ENCODE results near the gene PYY. TPM values are rescaled to one million over a fixed set of nuclear protein-coding genes. Genes with fewer than 3 reads are reported as not detected.
A peak's percentile ranks its signal among the peaks of the same experiment; 100 is the strongest.
"Not testable (repeated sequence)": the region's sequence is repeated elsewhere in the genome, so short reads cannot be mapped to it uniquely, and the experiment has no call there.

Gene PYY
- total RNA-seq, 2 donors from 2014 or later = not detected

DNA sequence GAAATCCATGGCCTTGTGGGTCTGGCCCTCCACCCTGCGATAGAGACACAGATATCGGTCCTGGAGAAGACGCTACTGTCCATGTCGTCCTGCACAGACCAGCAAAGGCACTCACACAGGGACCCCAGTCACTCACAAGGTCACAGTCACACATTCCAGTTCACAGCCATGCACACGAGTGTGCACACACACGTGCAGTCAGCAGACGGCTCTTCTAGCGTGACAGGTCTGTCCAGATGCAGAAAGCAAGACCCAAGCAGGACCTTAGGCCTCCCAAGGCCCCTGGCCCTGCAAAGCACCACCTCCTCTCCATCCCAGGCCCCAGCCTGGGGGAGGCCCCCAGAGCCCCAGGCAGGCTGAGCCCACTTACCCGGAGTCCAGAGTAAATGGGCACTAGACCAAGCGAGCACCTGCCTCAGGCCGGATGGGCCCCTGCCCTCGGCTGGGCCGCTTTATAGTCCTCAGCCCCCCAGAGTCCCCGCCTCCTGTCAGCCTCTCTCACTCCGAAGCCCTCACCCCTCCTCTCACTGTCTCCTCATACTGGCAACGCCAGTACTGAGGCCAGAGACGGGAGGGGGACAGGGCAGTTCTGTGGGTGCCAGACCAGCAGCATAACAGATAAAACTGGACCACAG, 11.6 kb downstream of the PYY start, which contains the start of gene PPY:
TSS of gene PPY (minus strand) at position 426 of the 635 bp plus-strand sequence. CDS start 822 bp downstream, outside the sequence.
- Histone ChIP-seq H3K4me1 (peaks cover 5% of the 10 kb centered on the region), H3K4me3 (no peak within 1 kb of the TSS), H3K27ac (no peak within 1 kb of the TSS), H3K9me3 (no peaks in the 10 kb centered on the region), H3K27me3 (no peaks in the 10 kb centered on the region), H3K36me3 (replicated peaks in 1 of 2; ENCODE audit: insufficient read depth in 1 of 2, low read depth in 2 of 2) (no peaks in the 10 kb centered on the region)
- WGBS, 2 donors = 86 to 87% methylated on average over 12 to 17 of the region's 17 CpGs
- ATAC-seq = no peak
- intact Hi-C loops (cut with DNase I) = no loop called here
- no peak for DNase-seq
- TF ChIP-seq CTCF (IDR thresholded peaks at IDR 0.05) (no peak), POLR2A (IDR thresholded peaks at IDR 0.05) (no peak)

DNA sequence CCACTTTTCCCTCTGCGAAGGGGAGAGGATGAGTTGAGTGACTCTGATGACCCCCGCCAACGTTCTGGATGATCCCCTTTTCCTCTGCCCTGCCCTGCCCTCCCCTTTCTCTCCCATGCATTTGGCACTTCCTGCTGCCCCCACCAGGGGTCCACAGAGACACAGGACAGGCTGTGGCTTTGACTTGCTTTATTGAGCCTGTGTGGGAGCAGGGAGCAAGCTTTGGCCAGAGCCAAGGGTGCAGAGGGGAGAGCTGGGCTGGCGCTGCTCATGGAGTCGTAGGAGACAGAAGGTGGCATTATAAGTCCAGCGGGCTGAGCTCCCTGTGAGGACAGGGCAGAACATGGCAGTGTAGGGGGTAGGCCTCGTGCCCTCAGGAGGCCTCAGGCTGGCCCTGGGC, 13.1 kb downstream of the PYY start:
- intact Hi-C loops (cut with DNase I) = no loop called here
- Histone ChIP-seq H3K27me3 (no peaks in the 10 kb centered on the region), H3K4me1 (peaks cover 5% of the 10 kb centered on the region), H3K9me3 (no peaks in the 10 kb centered on the region), H3K27ac (no peak overlapping the region), H3K4me3 (no peak overlapping the region), H3K36me3 (replicated peaks in 1 of 2; ENCODE audit: insufficient read depth in 1 of 2, low read depth in 2 of 2) (no peaks in the 10 kb centered on the region)
- WGBS, 2 donors = 63 to 68% methylated on average over 6 to 7 of the region's 7 CpGs
- no peak for TF ChIP-seq POLR2A (IDR thresholded peaks at IDR 0.05)
- TF ChIP-seq CTCF (IDR thresholded peaks at IDR 0.05) = peak in 4 of 7 experiments; percentile 11 to 30 (median 20)
- DNase-seq (peak in 1 of 4 donors; percentile 35), ATAC-seq (no peak)

GRCh38 chr17:43939886-43940285, 13.9 kb downstream of the PYY start:
- Histone ChIP-seq H3K27ac (no peak overlapping the region), H3K36me3 (replicated peaks in 1 of 2; ENCODE audit: insufficient read depth in 1 of 2, low read depth in 2 of 2) (no peaks in the 10 kb centered on the region), H3K9me3 (no peaks in the 10 kb centered on the region), H3K4me3 (no peak overlapping the region), H3K27me3 (no peaks in the 10 kb centered on the region), H3K4me1 (peaks cover 5% of the 10 kb centered on the region)
- ATAC-seq (no peak), DNase-seq (no peak)
- intact Hi-C loops (cut with DNase I) = no loop called here
- WGBS, 2 donors = 88 to 96% methylated on average over 5 of the region's 5 CpGs
- no peak for TF ChIP-seq POLR2A (IDR thresholded peaks at IDR 0.05)

DNA sequence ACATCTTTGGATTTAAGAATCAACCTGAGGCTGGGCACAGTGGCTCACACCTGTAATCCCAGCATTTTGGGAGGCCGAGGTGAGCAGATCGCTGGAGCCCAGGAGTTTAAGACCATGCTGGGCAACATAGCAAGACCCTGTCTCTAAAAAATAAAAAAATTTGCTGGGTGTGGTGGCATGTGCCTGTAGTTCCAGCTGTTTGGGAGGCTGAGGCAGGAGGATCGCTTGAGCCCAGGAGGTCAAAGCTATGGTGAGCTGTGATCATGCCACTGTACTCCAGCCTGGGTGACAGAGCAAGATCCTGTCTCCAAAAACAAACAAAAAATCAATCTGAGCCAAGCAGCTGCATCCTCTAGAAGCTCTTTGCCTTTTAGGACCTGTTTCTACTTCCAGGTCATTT, 14.3 kb downstream of the PYY start:
- H3K27me3 ChIP-seq; H3K4me3 ChIP-seq; intact Hi-C loops (cut with DNase I); H3K27ac ChIP-seq; H3K9me3 ChIP-seq; H3K4me1 ChIP-seq; DNase-seq; ATAC-seq; H3K36me3 ChIP-seq (replicated peaks in 1 of 2; ENCODE audit: insufficient read depth in 1 of 2, low read depth in 2 of 2): not testable (repeated sequence)
- WGBS, 2 donors = 93 to 96% methylated on average over 3 of the region's 3 CpGs

DNA sequence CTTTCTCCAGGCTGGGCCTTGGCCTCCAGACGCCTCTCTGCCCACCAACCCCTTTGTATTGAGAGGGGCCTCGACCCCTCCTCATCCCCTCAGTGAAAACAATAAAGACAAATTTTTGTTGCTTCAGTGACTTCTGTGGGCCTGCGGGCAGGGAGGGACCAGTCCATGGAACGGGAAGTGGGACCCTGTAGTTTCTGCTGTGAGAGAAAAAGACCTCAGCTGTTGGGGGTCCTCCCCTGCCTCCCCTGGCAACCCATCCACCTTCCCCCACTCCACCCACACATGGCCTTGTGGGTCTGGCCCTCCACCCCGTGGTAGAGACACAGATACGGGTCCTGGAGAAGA, 14.9 kb downstream of the PYY start:
- intact Hi-C loops (cut with DNase I) = no loop called here
- DNase-seq (no peak), ATAC-seq (no peak)
- Histone ChIP-seq H3K4me1 (peaks cover 5% of the 10 kb centered on the region), H3K27me3 (no peaks in the 10 kb centered on the region), H3K36me3 (replicated peaks in 1 of 2; ENCODE audit: insufficient read depth in 1 of 2, low read depth in 2 of 2) (no peaks in the 10 kb centered on the region), H3K27ac (no peak overlapping the region), H3K9me3 (no peaks in the 10 kb centered on the region), H3K4me3 (no peak overlapping the region)
- WGBS, 2 donors = 60 to 74% methylated on average over 6 of the region's 6 CpGs
- TF ChIP-seq CTCF (IDR thresholded peaks at IDR 0.05) (no peak), POLR2A (IDR thresholded peaks at IDR 0.05) (no peak)

- WGBS, 2 donors = 92 to 98% methylated on average over 3 of the region's 3 CpGs
Measured at GRCh38 chr17:43936434-43936833, 17.3 kb downstream of the PYY start.

More at GRCh38 chr17:43936434-43936833, 17.3 kb downstream of the PYY start:
- no peak for ATAC-seq
- Histone ChIP-seq H3K4me1 (peaks cover 7% of the 10 kb centered on the region), H3K27ac (no peak overlapping the region), H3K4me3 (no peak overlapping the region), H3K27me3 (no peaks in the 10 kb centered on the region), H3K9me3 (no peaks in the 10 kb centered on the region), H3K36me3 (replicated peaks in 1 of 2; ENCODE audit: insufficient read depth in 1 of 2, low read depth in 2 of 2) (no peaks in the 10 kb centered on the region)
- DNase-seq = no peak
- intact Hi-C loops (cut with DNase I) = no loop called here
- no peak for TF ChIP-seq CTCF (IDR thresholded peaks at IDR 0.05)
- no peak for TF ChIP-seq POLR2A (IDR thresholded peaks at IDR 0.05)
